HCT116 (cell line): ENCODE results near the gene MOB3A. TPM values are rescaled to one million over a fixed set of nuclear protein-coding genes. Genes with fewer than 3 reads are reported as not detected.

Experiments
- ATAC-seq: fragments of 200-7000 bp; cut with Tn5 transposase; 2 replicates; pipeline ENCODE4 v1.9.1; 2020; ENCODE audit warnings: mild to moderate bottlenecking, moderate library complexity
- BruUV-seq: library from RNA; stranded (reverse); fragments of 400-500 nt; replicated peaks from 2 replicates; lab custom pipeline; 2021; lab: Mats Ljungman, UMichigan
- CTCF ChIA-PET: fragments of 300-600 bp; sonication (Branson Sonifier 250); formaldehyde crosslinking; loops from one replicate; lab custom pipeline; 2021; ENCODE audit warnings: antibody characterized with exemption; lab: Charles Lee
- POLR2A ChIA-PET: fragments of 300-600, 350-600 bp; sonication (Branson Sonifier 250); formaldehyde crosslinking; loops from one replicate; lab custom pipeline; 2021; ENCODE audit warnings: antibody characterized with exemption; lab: Charles Lee
- RAD21 ChIA-PET, 2 experiments: fragments of 300-600 bp; sonication (Branson Sonifier 250); formaldehyde crosslinking; loops; one replicate each; lab custom pipeline; 2023; ENCODE audit warnings: low total read pairs in 2 of 2; ENCODE audit not compliant: uncharacterized antibody in 2 of 2, unreplicated experiment in 2 of 2, low non-redundant PET in 1 of 2; lab: Charles Lee
- DNase-seq: peaks from one replicate; pipeline ENCODE4 v3.0.0-alpha.2; 2010; ENCODE audit warnings: low read depth, low spot score
- H2AFZ ChIP-seq: fragments of 200-600 bp; shearing (Covaris generic), sonication (generic); 2 replicates; pipeline ENCODE4 v1.6.1; 2017; ENCODE audit warnings: low read depth, mixed run types, mixed read lengths, antibody characterized with exemption, low read length; ENCODE audit not compliant: poor library complexity, severe bottlenecking
- H3K27ac ChIP-seq: 2 replicates; pipeline ENCODE4 v1.5.1; 2012; ENCODE audit warnings: low read depth, low read length
- H3K27me3 ChIP-seq: fragments of 200-600 bp; sonication (generic); 2 replicates; pipeline ENCODE4 v1.6.1; 2016; ENCODE audit warnings: mixed run types, low read length, mixed read lengths; ENCODE audit not compliant: insufficient read depth
- H3K36me3 ChIP-seq, 2 experiments: fragments of 200-500 bp in 1 of 2; fragments of 200-600 bp in 1 of 2; sonication (Bioruptor generic) in 1 of 2; sonication (generic) in 1 of 2; 2 replicates each; pipeline versions ENCODE4 v1.5.1 to v1.6.1; 2014 to 2016; ENCODE audit warnings: low read length in 2 of 2, inconsistent platforms in 1 of 2, mixed read lengths in 1 of 2, mixed run types in 1 of 2; ENCODE audit not compliant: insufficient read depth in 2 of 2, control insufficient read depth in 1 of 2
- H3K4me1 ChIP-seq, 2 experiments: fragments of 200-600 bp in 1 of 2; sonication (generic) in 1 of 2; 2 replicates each; pipeline versions ENCODE4 v1.5.1 to v1.6.1; 2012 to 2017; ENCODE audit warnings: low read length in 2 of 2, inconsistent platforms in 1 of 2, mild to moderate bottlenecking in 1 of 2, mixed read lengths in 1 of 2, mixed run types in 1 of 2, moderate library complexity in 1 of 2; ENCODE audit not compliant: insufficient read depth in 2 of 2, control insufficient read depth in 1 of 2
- H3K4me2 ChIP-seq: fragments of 200-600 bp; sonication (generic); 2 replicates; pipeline ENCODE4 v1.6.1; 2017; ENCODE audit warnings: mixed run types, low read length, mixed read lengths
- H3K4me3 ChIP-seq, 2 experiments: fragments of 200-600 bp in 1 of 2; sonication (generic) in 1 of 2; replicated peaks in 1 of 2; 2 replicates each; pipeline ENCODE4 v1.5.1; 2011 to 2016; ENCODE audit warnings: low read length in 2 of 2, control low read depth in 1 of 2, low read depth in 1 of 2, mild to moderate bottlenecking in 1 of 2, mixed read lengths in 1 of 2, mixed run types in 1 of 2
- H3K79me2 ChIP-seq: fragments of 200-600 bp; sonication (generic); 2 replicates; pipeline ENCODE4 v1.6.1; 2017; ENCODE audit warnings: mild to moderate bottlenecking, mixed run types, low read length, moderate library complexity, mixed read lengths; ENCODE audit not compliant: insufficient read depth
- H3K9ac ChIP-seq: fragments of 200-600 bp; sonication (generic); 2 replicates; pipeline ENCODE4 v1.6.1; 2016; ENCODE audit warnings: low read length, mixed read lengths
- H3K9me2 ChIP-seq: fragments of 200-600 bp; sonication (generic), shearing (Covaris generic); 2 replicates; pipeline ENCODE4 v1.6.1; 2017; ENCODE audit warnings: mixed run types, mild to moderate bottlenecking, moderate library complexity; ENCODE audit not compliant: insufficient read depth
- H3K9me3 ChIP-seq, 2 experiments: fragments of 200-500 bp in 1 of 2; fragments of 200-600 bp in 1 of 2; sonication (Bioruptor generic) in 1 of 2; sonication (generic) in 1 of 2; 2 replicates each; pipeline ENCODE4 v1.6.1; 2014 to 2017; ENCODE audit warnings: low read length in 2 of 2, mixed read lengths in 2 of 2, inconsistent platforms in 1 of 2, low read depth in 1 of 2, mild to moderate bottlenecking in 1 of 2, mixed run types in 1 of 2, moderate library complexity in 1 of 2; ENCODE audit not compliant: control insufficient read depth in 1 of 2, insufficient read depth in 1 of 2
- H4K20me1 ChIP-seq: fragments of 200-600 bp; sonication (generic), shearing (Covaris generic); 2 replicates; pipeline ENCODE4 v1.6.1; 2017; ENCODE audit warnings: mixed run types, mild to moderate bottlenecking, moderate library complexity; ENCODE audit not compliant: insufficient read depth
- EZH2phosphoT487 ChIP-seq: fragments of 200-600 bp; IDR thresholded peaks from 2 replicates; pipeline ENCODE4 v1.6.1; 2018; ENCODE audit warnings: antibody characterized with exemption, borderline replicate concordance
- SIN3A ChIP-seq: IDR thresholded peaks from 2 replicates; pipeline ENCODE4 v1.6.1; 2012; ENCODE audit warnings: low read depth
- SRF ChIP-seq: IDR thresholded peaks from 2 replicates; pipeline ENCODE4 v1.6.1; 2012; ENCODE audit warnings: low read depth
- TCF7L2 ChIP-seq: IDR thresholded peaks from 2 replicates; pipeline ENCODE4 v1.7.0; 2011; ENCODE audit warnings: borderline replicate concordance, inconsistent platforms; ENCODE audit not compliant: insufficient read depth, insufficient read length; ENCODE audit errors: extremely low read depth
- ZBTB33 ChIP-seq: IDR thresholded peaks from 2 replicates; pipeline ENCODE4 v1.6.1; 2011; ENCODE audit warnings: mild to moderate bottlenecking, low read length, moderate library complexity; ENCODE audit not compliant: insufficient replicate concordance; ENCODE audit errors: extremely low read depth
- ZFX ChIP-seq: fragments of 450-650 bp; IDR thresholded peaks from 2 replicates; pipeline ENCODE4 v1.6.1; 2017
- intact Hi-C: fragments of 100-400 bp; cut with micrococcal nuclease; formaldehyde crosslinking; loops from 2 replicates; pipeline ENCODE4 v1.10.0; 2022
- total RNA-seq: library from RNA; stranded (reverse); gene quantifications from one replicate; pipeline ENCODE4 v1.2.1, GENCODE V29; 2021; ENCODE audit not compliant: unreplicated experiment

The MOB3A gene
- total RNA-seq, 1 experiment from 2014 or later = 32.1 TPM

DNA sequence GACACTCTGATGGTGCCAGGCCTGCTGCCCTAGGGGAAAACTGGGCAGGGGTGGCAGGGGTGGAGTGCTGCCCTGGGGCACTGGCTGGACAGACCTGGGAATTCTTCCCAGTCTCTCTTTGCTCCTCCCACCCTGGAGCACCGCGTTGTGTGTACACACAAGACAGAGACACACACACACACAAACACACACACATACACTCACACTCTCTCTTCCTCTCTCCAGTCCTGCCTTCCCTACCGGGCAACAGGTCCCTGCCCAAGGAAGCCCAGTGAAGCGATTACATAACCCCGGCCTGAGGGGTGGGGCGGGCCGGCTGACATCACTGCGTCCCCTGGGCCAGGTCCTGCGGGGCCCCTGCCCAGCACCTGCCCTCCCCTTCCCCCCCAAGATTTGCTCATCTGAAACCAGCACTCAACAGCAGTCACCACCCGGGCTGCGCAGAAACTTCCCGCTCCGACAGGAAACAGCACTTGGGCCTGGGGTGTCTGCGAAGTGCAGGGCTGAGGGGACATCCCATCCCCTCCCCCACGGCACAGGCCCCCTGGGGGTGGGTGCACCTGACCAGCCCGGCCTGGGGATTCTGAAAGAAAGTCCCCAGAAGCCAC is 46.3 kb downstream of the MOB3A start:
- Histone ChIP-seq H3K9me2 (no peaks in the 10 kb centered on the region), H3K79me2 (peaks cover 47% of the 10 kb centered on the region), H4K20me1 (peaks cover 5% of the 10 kb centered on the region; the same call in 1 of the 2 replicates), H3K4me2 (peak overlapping the region; percentile 100), H3K27ac (peak overlapping the region; percentile 85), H3K9me3 (no peaks in the 10 kb centered on the region), H3K36me3 (peaks cover 5 to 12% of the 10 kb centered on the region in 2 experiments; a peak in 3 of 4 replicates), H3K4me1 (peaks cover 62 to 86% of the 10 kb centered on the region in 2 experiments), H3K27me3 (no peaks in the 10 kb centered on the region), H3K4me3 (peak overlapping the region; percentile 92), H3K9ac (peak overlapping the region; percentile 90), H2AFZ (no peak overlapping the region)
- intact Hi-C loops = no loop called here
- DNase-seq = no peak
- peak; percentile 3; the same call in 1 of the 2 replicates for ATAC-seq
- no peak for TF ChIP-seq SRF
- TF ChIP-seq ZFX = no peak
- no peak for TF ChIP-seq TCF7L2
- no peak for TF ChIP-seq EZH2phosphoT487
- TF ChIP-seq SIN3A = no peak
- no peak for TF ChIP-seq ZBTB33
- ChIA-PET RAD21 (no interaction called here), POLR2A (interaction anchor here (1.4 to 4.3 kb wide), 3 partner anchors 10 to 18 kb away, joined by 3 to 17 read pairs (median 11); no protein-coding TSS in a partner anchor), CTCF (no interaction called here)
- BruUV-seq = TSS peak; percentile 67
